Heart left ventricle (tissue), 16 donors: ENCODE measurements around the gene SSR2. TPM values are rescaled to one million over a fixed set of nuclear protein-coding genes. Genes with fewer than 3 reads are reported as not detected.

Experiments
- ATAC-seq, 4 donors: fragments of 200-7000 bp; cut with Tn5 transposase; one replicate each; pipeline ENCODE4 v1.9.1; 2020 to 2022; ENCODE audit warnings: moderate library complexity in 4 of 4, mild to moderate bottlenecking in 3 of 4, moderate number of reproducible peaks in 1 of 4
- DNase-seq, 5 donors: peaks; one replicate each; pipeline ENCODE4 v3.0.0-alpha.2; 2020
- H3K27ac ChIP-seq, 12 donors: fragments of 200-600 bp; sonication (generic) in 4 of 12; one replicate each; pipeline versions ENCODE4 v1.5.0 to v1.8.0; 2016 to 2022; ENCODE audit warnings: mild to moderate bottlenecking in 2 of 12
- H3K27me3 ChIP-seq, 9 donors: fragments of 200-600 bp; sonication (generic) in 2 of 9; one replicate each; pipeline versions ENCODE4 v1.5.1 to v1.8.0; 2016 to 2022; ENCODE audit warnings: mild to moderate bottlenecking in 3 of 9
- H3K36me3 ChIP-seq, 9 donors: fragments of 200-600 bp; sonication (generic) in 2 of 9; one replicate each; pipeline versions ENCODE4 v1.5.0 to v1.8.0; 2018 to 2022; ENCODE audit warnings: mild to moderate bottlenecking in 2 of 9
- H3K4me1 ChIP-seq, 12 donors: fragments of 200-600 bp; sonication (generic) in 4 of 12; one replicate each; pipeline versions ENCODE4 v1.5.0 to v1.8.0; 2016 to 2022; ENCODE audit warnings: mild to moderate bottlenecking in 3 of 12
- H3K4me3 ChIP-seq, 12 donors: fragments of 200-600 bp; sonication (generic) in 4 of 12; one replicate each; pipeline versions ENCODE4 v1.5.0 to v1.8.0; 2017 to 2022; ENCODE audit warnings: mild to moderate bottlenecking in 9 of 12, moderate library complexity in 4 of 12
- H3K9me3 ChIP-seq, 12 donors: fragments of 200-600 bp; sonication (generic) in 4 of 12; one replicate each; pipeline versions ENCODE4 v1.5.0 to v1.8.0; 2016 to 2022; ENCODE audit warnings: mild to moderate bottlenecking in 1 of 12
- CTCF ChIP-seq, 12 donors: fragments of 200-600 bp; sonication (generic) in 4 of 12; IDR thresholded peaks; one replicate each; pipeline versions ENCODE4 v1.5.0 to v1.8.0; 2018 to 2022; ENCODE audit warnings: antibody characterized with exemption in 12 of 12, mild to moderate bottlenecking in 5 of 12
- POLR2A ChIP-seq, 2 donors: fragments of 450-650 bp; IDR thresholded peaks; one replicate each; pipeline ENCODE4 v1.6.1; 2017; ENCODE audit warnings: antibody characterized with exemption in 2 of 2, mild to moderate bottlenecking in 2 of 2, moderate library complexity in 2 of 2
- WGBS, 4 donors: extraction: QIAGEN DNeasy Blood & Tissue Kit in 2 of 4; methylation state at CpG; one replicate each; pipeline versions ENCODE4 v1.1.5 to v1.1.7; 2013 to 2018; 5-methylcytosine and 5-hydroxymethylcytosine counted together
- intact Hi-C, 10 donors: fragments of 100-400 bp; cut with DNase I; formaldehyde crosslinking; loops; one replicate each; pipeline versions ENCODE4 v1.11.1 to v1.14.2; 2022
- polyA plus RNA-seq, 2 donors: library from polyadenylated mRNA; stranded (reverse); fragments of 200-250 nt; gene quantifications; one replicate each; pipeline ENCODE4 v1.2.3, GENCODE V29; 2013
- total RNA-seq, 9 donors: library from RNA; depleted of rRNA in 2 of 9; stranded (reverse); fragments of >200 nt in 2 of 9; fragmentation: NEBNext Ultra II Directional in 3 of 9; extraction: Animal tissue kit (Norgen Biotek cat#: 25700) in 3 of 9; gene quantifications; one replicate each; pipeline versions ENCODE4 v1.1.0 to v1.2.4, GENCODE V29; 2016 to 2023
- donor health status: ischemic (EF 13 %, LVEDD 7.1; RV severe dilation, severe dysfunction).
- donor health status: healthy with polysubstance abuse.
- donor health status: DM: no; HTN: yes; CAD: no.
- donor health status: DM: no; HTN: no; CAD: no.
- donor health status: ischemic (EF 25% LVEDD 6.9; RV normal size, moderate dysfunction).
- donor health status: ischemic (EF 25% LVEDD 5.7; RV mildly dilated, moderate dysfunction).
- donor health status: healthy.
- donor health status: DM: yes; HTN: yes; CAD: no.
- donor health status: ischemic (EF 35%, LVEDD 5.7; RV mildly dilated, moderate dysfunction).
- donor health status: nonischemic (EF 11% LVEDD 7.7; RV severe dilation, severe dysfunction).
- donor health status: DM: yes; HTN: yes; CAD: no.
- donor health status: PGD.
- donor health status: ischemic (EF 29% LVEDD 5.4; RV normal size, mild dysfunction).
- donor health status: nonischemic (EF 23%, LVEDD 6.1; RV moderate dilation, normal function).

Gene SSR2
- total and polyA plus RNA-seq, 11 donors: 63.9 to 282 (median 81.2) TPM

GRCh38 chr1:155984341-155984740 is 36.4 kb downstream of the SSR2 start:
- no peak for DNase-seq
- peaks cover 15 to 65% (median 50%) of the 10 kb centered on the region in 12 donors for H3K4me1 ChIP-seq
- no peak for ATAC-seq
- H3K27ac ChIP-seq: peak overlapping the region; percentile 6 to 100 (median 98)
- TF ChIP-seq CTCF (IDR thresholded peaks at IDR 0.05): no peak
- TF ChIP-seq POLR2A (IDR thresholded peaks at IDR 0.05): no peak
- H3K4me3 ChIP-seq: no peak overlapping the region
- H3K36me3 ChIP-seq: no peaks in the 10 kb centered on the region
- WGBS, 4 donors: 85 to 87% (median 86%) methylated on average over 7 of the region's 7 CpGs
- intact Hi-C loops: loop anchor here in 2 of 10 donors (2.0 to 10.0 kb wide), 2 partner anchors 20 to 130 kb away; partner anchors contain the start of genes GON4L (in 1 of the 2) and SYT11 (in 1 of the 2)
- no peaks in the 10 kb centered on the region for H3K9me3 ChIP-seq
- H3K27me3 ChIP-seq: no peaks in the 10 kb centered on the region

- H3K36me3 ChIP-seq: no peaks in the 10 kb centered on the region
- intact Hi-C loops: loop anchor here in 2 of 10 donors (2.0 to 10.0 kb wide), 2 partner anchors 19 to 129 kb away; partner anchors contain the start of genes GON4L (in 1 of the 2) and SYT11 (in 1 of the 2)
- WGBS, 4 donors: 29 to 53% (median 43%) methylated on average over 3 to 4 of the region's 4 CpGs
- peak overlapping the region; percentile 56 to 100 (median 98) for H3K27ac ChIP-seq
- ATAC-seq (peak; percentile 8 to 82 (median 71)), DNase-seq (peak; percentile 79 to 90 (median 84))
- H3K4me3 ChIP-seq: peak overlapping the region in 11 of 12 donors; percentile 16 to 95 (median 46)
- no peaks in the 10 kb centered on the region for H3K9me3 ChIP-seq
- no peaks in the 10 kb centered on the region for H3K27me3 ChIP-seq
- TF ChIP-seq POLR2A (IDR thresholded peaks at IDR 0.05) (peak in 1 of 2 donors; percentile 10), CTCF (IDR thresholded peaks at IDR 0.05) (peak in 4 of 12 donors; percentile 9 to 35 (median 14))
- peaks cover 15 to 62% (median 45%) of the 10 kb centered on the region in 12 donors for H3K4me1 ChIP-seq
These were observed 37.3 kb downstream of the SSR2 start for GRCh38 chr1:155983191-155984024.

DNA sequence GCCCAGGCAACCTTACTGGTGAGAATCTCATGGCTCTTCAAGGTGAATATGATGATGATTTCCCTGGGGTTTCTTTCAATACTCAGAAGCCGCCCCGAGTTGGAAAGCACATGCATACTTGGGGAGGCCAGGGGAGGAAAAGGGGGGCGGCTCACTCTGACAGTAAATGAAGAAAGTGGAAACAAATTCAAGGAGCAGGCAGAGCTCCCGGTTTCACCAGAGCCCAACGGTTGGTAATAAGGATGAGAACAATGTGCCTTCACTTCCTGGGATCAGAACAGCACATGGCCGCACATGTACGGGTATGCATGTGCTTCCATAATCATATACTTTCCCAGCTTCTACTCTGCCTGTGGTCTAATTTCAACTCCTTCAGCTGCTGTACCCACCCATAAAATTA is 38.6 kb downstream of the SSR2 start:
- ATAC-seq: no peak
- intact Hi-C loops: loop anchor here in 1 of 10 donors (10.0 kb wide), 1 partner anchor 127 kb away; the partner anchor contains the start of genes GON4L and SYT11
- H3K4me3 ChIP-seq: peak overlapping the region in 10 of 12 donors; percentile 16 to 95 (median 52)
- TF ChIP-seq CTCF (IDR thresholded peaks at IDR 0.05): no peak
- no peak for TF ChIP-seq POLR2A (IDR thresholded peaks at IDR 0.05)
- peak in 1 of 5 donors; percentile 26 for DNase-seq
- H3K9me3 ChIP-seq: no peaks in the 10 kb centered on the region
- WGBS, 4 donors: 54 to 63% (median 57%) methylated on average over 7 of the region's 7 CpGs
- H3K36me3 ChIP-seq: no peaks in the 10 kb centered on the region
- no peaks in the 10 kb centered on the region for H3K27me3 ChIP-seq
- H3K27ac ChIP-seq: peak overlapping the region; percentile 91 to 100 (median 98)
- H3K4me1 ChIP-seq: peaks cover 15 to 64% (median 48%) of the 10 kb centered on the region in 12 donors
